Measurements from ENCODE around the gene PRPF31.

- TF ChIP-seq MXI1 (IDR thresholded peaks at IDR 0.05; ENCODE audit: low read depth, low read length) (no peak), GABPA (IDR thresholded peaks at IDR 0.05; ENCODE audit: low read depth) (no peak), EZH2phosphoT487 (IDR thresholded peaks at IDR 0.05; ENCODE audit: borderline replicate concordance, low read depth) (no peak), ZBTB33 (IDR thresholded peaks at IDR 0.05; ENCODE audit: borderline replicate concordance, low read depth) (no peak), CTCF (IDR thresholded peaks at IDR 0.05) (no peak), POLR2AphosphoS5 (IDR thresholded peaks at IDR 0.05; ENCODE audit: low read depth, low read length) (no peak), TAF1 (IDR thresholded peaks at IDR 0.05; ENCODE audit: borderline replicate concordance, low read depth, low read length) (no peak), YY1 (IDR thresholded peaks at IDR 0.05; ENCODE audit: low read depth) (no peak)
Observed at GRCh38 chr19:54077334-54077733, 38.2 kb upstream of the PRPF31 start.
